H9 (cell line): Measurements from ENCODE around the gene SLC46A1. TPM values are rescaled to one million over a fixed set of nuclear protein-coding genes. Genes with fewer than 3 reads are reported as not detected.

Experiments
- DNase-seq: peaks from one replicate; pipeline ENCODE4 v3.0.0-alpha.2; 2017
- H2AFZ ChIP-seq: one replicate; pipeline ENCODE4 v1.6.1; 2013; ENCODE audit warnings: mild to moderate bottlenecking, low read length, control low read depth, moderate library complexity
- H2AK5ac ChIP-seq: 2 replicates; pipeline ENCODE4 v1.6.1; 2013; ENCODE audit warnings: low read length, control low read depth, mixed read lengths; ENCODE audit not compliant: insufficient read length
- H2BK120ac ChIP-seq: one replicate; pipeline ENCODE4 v1.6.1; 2013; ENCODE audit warnings: low read depth, mild to moderate bottlenecking, low read length, control low read depth, inconsistent platforms; ENCODE audit not compliant: poor library complexity, severe bottlenecking
- H2BK12ac ChIP-seq: 2 replicates; pipeline ENCODE4 v1.6.1; 2013; ENCODE audit warnings: low read length, control low read depth, mixed read lengths, low read depth; ENCODE audit not compliant: insufficient read length
- H2BK15ac ChIP-seq: 2 replicates; pipeline ENCODE4 v1.6.1; 2013; ENCODE audit warnings: low read depth, low read length, control low read depth
- H2BK20ac ChIP-seq: one replicate; pipeline ENCODE4 v1.6.1; 2013; ENCODE audit warnings: low read depth, mild to moderate bottlenecking, low read length, control low read depth, inconsistent platforms; ENCODE audit not compliant: poor library complexity, severe bottlenecking
- H2BK5ac ChIP-seq: 2 replicates; pipeline ENCODE4 v1.6.1; 2013; ENCODE audit warnings: low read length, control low read depth, mixed read lengths; ENCODE audit not compliant: insufficient read length
- H3K14ac ChIP-seq: 2 replicates; pipeline ENCODE4 v1.6.1; 2013; ENCODE audit warnings: low read length, control low read depth; ENCODE audit not compliant: insufficient read depth
- H3K18ac ChIP-seq: 2 replicates; pipeline ENCODE4 v1.6.1; 2013; ENCODE audit warnings: low read depth, mild to moderate bottlenecking, mixed read lengths, low read length, control low read depth; ENCODE audit not compliant: insufficient read length
- H3K23ac ChIP-seq: 2 replicates; pipeline ENCODE4 v1.6.1; 2013; ENCODE audit warnings: low read length, control low read depth, mixed read lengths, low read depth; ENCODE audit not compliant: insufficient read length
- H3K23me2 ChIP-seq: 2 replicates; pipeline ENCODE4 v1.6.1; 2013; ENCODE audit warnings: low read depth, mild to moderate bottlenecking, mixed read lengths, low read length, control low read depth; ENCODE audit not compliant: insufficient read length, poor library complexity, severe bottlenecking
- H3K27ac ChIP-seq: 2 replicates; pipeline ENCODE4 v1.5.1; 2013; ENCODE audit warnings: low read length, control low read depth, mixed read lengths, low read depth; ENCODE audit not compliant: insufficient read length
- H3K27me3 ChIP-seq: 2 replicates; pipeline ENCODE4 v1.6.1; 2013; ENCODE audit warnings: low read length, control low read depth, inconsistent platforms; ENCODE audit not compliant: insufficient read depth
- H3K4ac ChIP-seq: 2 replicates; pipeline ENCODE4 v1.6.1; 2013; ENCODE audit warnings: low read depth, mild to moderate bottlenecking, control low read depth, inconsistent platforms, low read length, moderate library complexity
- H3K4me1 ChIP-seq: 2 replicates; pipeline ENCODE4 v1.6.1; 2013; ENCODE audit warnings: low read length, control low read depth, inconsistent platforms; ENCODE audit not compliant: insufficient read depth
- H3K4me2 ChIP-seq: 2 replicates; pipeline ENCODE4 v1.6.1; 2013; ENCODE audit warnings: low read length, control low read depth, mixed read lengths; ENCODE audit not compliant: insufficient read length, insufficient read depth
- H3K56ac ChIP-seq: 2 replicates; pipeline ENCODE4 v1.6.1; 2013; ENCODE audit warnings: low read depth, mild to moderate bottlenecking, mixed read lengths, low read length, control low read depth; ENCODE audit not compliant: insufficient read length
- H3K79me1 ChIP-seq: 2 replicates; pipeline ENCODE4 v1.6.1; 2013; ENCODE audit warnings: low read depth, mild to moderate bottlenecking, moderate library complexity, low read length, control low read depth, inconsistent platforms; ENCODE audit not compliant: insufficient read depth, poor library complexity, severe bottlenecking
- H3K79me2 ChIP-seq: 2 replicates; pipeline ENCODE4 v1.6.1; 2013; ENCODE audit warnings: low read length, control low read depth, inconsistent platforms; ENCODE audit not compliant: insufficient read depth
- H3K9ac ChIP-seq: 2 replicates; pipeline ENCODE4 v1.6.1; 2013; ENCODE audit warnings: low read length, control low read depth, mixed read lengths; ENCODE audit not compliant: insufficient read length; ENCODE audit errors: extremely low read depth
- H3K9me3 ChIP-seq: one replicate; pipeline ENCODE4 v1.6.1; 2013; ENCODE audit warnings: low read depth, low read length, inconsistent platforms; ENCODE audit not compliant: control insufficient read depth
- H3T11ph ChIP-seq: one replicate; pipeline ENCODE4 v1.6.1; 2013; ENCODE audit warnings: mild to moderate bottlenecking, low read length, control low read depth, inconsistent platforms
- H4K20me1 ChIP-seq: one replicate; pipeline ENCODE4 v1.6.1; 2013; ENCODE audit not compliant: control insufficient read depth, insufficient read length, insufficient read depth
- H4K5ac ChIP-seq: 2 replicates; pipeline ENCODE4 v1.6.1; 2013; ENCODE audit warnings: low read depth, mild to moderate bottlenecking, mixed read lengths, low read length, control low read depth; ENCODE audit not compliant: insufficient read length
- H4K8ac ChIP-seq: replicated peaks from 2 replicates; pipeline ENCODE4 v1.6.1; 2013; ENCODE audit warnings: low read length, control low read depth, mixed read lengths, low read depth; ENCODE audit not compliant: insufficient read length
- H4K91ac ChIP-seq: 2 replicates; pipeline ENCODE4 v1.6.1; 2013; ENCODE audit warnings: low read depth, mild to moderate bottlenecking, moderate library complexity, mixed read lengths, low read length, control low read depth; ENCODE audit not compliant: insufficient read length
- H3K27ac Mint-ChIP-seq, 3 experiments: 2 replicates in 2 of 3; 3 replicates in 1 of 3; pipeline ENCODE4 v1.8.0; 2020 to 2021; ENCODE audit warnings: mixed read lengths in 3 of 3, mild to moderate bottlenecking in 1 of 3, moderate library complexity in 1 of 3
- H3K27me3 Mint-ChIP-seq: 2 replicates; pipeline ENCODE4 v1.8.0; 2021; ENCODE audit warnings: low read depth, mild to moderate bottlenecking, moderate library complexity, mixed read lengths
- H3K36me3 Mint-ChIP-seq, 3 experiments: 2 replicates in 2 of 3; 3 replicates in 1 of 3; pipeline ENCODE4 v1.8.0; 2020 to 2021; ENCODE audit warnings: low read depth in 3 of 3, mixed read lengths in 3 of 3; ENCODE audit not compliant: insufficient read depth in 1 of 3
- H3K4me1 Mint-ChIP-seq, 2 experiments: 2 replicates each; pipeline ENCODE4 v1.8.0; 2020; ENCODE audit warnings: mixed read lengths in 2 of 2
- H3K4me3 Mint-ChIP-seq, 2 experiments: 2 replicates in 1 of 2; 3 replicates in 1 of 2; pipeline ENCODE4 v1.8.0; 2020 to 2021; ENCODE audit warnings: mild to moderate bottlenecking in 2 of 2, mixed read lengths in 2 of 2, moderate library complexity in 1 of 2
- H3K9me3 Mint-ChIP-seq, 2 experiments: 2 replicates in 1 of 2; 3 replicates in 1 of 2; pipeline ENCODE4 v1.8.0; 2020; ENCODE audit warnings: mild to moderate bottlenecking in 2 of 2, mixed read lengths in 2 of 2, moderate library complexity in 1 of 2
- whole genome bisulfite sequencing: extraction: QIAGEN DNeasy Blood & Tissue Kit; methylation state at CpG from one replicate; pipeline ENCODE4 v1.1.7; 2013; ENCODE audit warnings: missing lambda C conversion rate, low lambda C conversion rate, mixed read lengths; ENCODE audit not compliant: insufficient read length; ENCODE audit errors: extremely low coverage; 5-methylcytosine and 5-hydroxymethylcytosine counted together
- total RNA-seq: library from RNA; stranded (reverse); gene quantifications from 2 replicates; pipeline ENCODE4 v1.2.1, GENCODE V29; 2021
- TF ChIP-seq, protein P1 (sequence below): fragments of 200-600 bp; sonication (generic); conservative IDR thresholded peaks from 3 replicates; pipeline ENCODE4 v1.8.0; 2021; ENCODE audit warnings: antibody characterized with exemption, mild to moderate bottlenecking

The SLC46A1 gene
- total RNA-seq, 1 experiment from 2014 or later, result 8.7 TPM

DNA sequence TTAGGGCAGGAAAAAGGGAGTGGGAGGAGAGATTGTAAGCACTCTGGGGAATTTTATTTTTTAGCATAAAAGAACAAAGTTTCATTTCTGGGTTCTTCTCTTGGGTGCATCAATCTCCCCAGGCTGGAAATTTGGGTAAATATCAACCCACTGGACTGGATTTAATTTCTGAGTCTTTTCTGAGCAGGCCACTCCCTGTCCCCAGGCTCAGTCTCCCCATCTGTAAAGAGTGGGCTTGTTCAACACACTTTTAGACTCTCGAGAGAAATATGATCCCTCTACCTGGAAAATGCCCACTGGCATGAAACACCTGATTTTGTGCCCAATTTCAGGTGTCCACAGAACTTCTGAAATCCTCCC is 35.3 kb downstream of the SLC46A1 start:
- no CpG with 5 or more reads among the region's 1 CpG for WGBS

More for the DNA sequence above, 35.3 kb downstream of the SLC46A1 start:
- TF ChIP-seq, protein P1, sequence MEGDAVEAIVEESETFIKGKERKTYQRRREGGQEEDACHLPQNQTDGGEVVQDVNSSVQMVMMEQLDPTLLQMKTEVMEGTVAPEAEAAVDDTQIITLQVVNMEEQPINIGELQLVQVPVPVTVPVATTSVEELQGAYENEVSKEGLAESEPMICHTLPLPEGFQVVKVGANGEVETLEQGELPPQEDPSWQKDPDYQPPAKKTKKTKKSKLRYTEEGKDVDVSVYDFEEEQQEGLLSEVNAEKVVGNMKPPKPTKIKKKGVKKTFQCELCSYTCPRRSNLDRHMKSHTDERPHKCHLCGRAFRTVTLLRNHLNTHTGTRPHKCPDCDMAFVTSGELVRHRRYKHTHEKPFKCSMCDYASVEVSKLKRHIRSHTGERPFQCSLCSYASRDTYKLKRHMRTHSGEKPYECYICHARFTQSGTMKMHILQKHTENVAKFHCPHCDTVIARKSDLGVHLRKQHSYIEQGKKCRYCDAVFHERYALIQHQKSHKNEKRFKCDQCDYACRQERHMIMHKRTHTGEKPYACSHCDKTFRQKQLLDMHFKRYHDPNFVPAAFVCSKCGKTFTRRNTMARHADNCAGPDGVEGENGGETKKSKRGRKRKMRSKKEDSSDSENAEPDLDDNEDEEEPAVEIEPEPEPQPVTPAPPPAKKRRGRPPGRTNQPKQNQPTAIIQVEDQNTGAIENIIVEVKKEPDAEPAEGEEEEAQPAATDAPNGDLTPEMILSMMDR, result no peak
- H2AK5ac ChIP-seq, result no peak overlapping the region
- H3K4ac ChIP-seq, result no peak overlapping the region
- H2BK20ac ChIP-seq, result no peak overlapping the region
- H3T11ph ChIP-seq, result no peak overlapping the region
- H3K4me1 Mint-ChIP-seq, result peaks cover 14 to 21% of the 10 kb centered on the region in 2 experiments
- H2BK120ac ChIP-seq, result no peak overlapping the region
- H3K27me3 ChIP-seq, result peaks cover 12% of the 10 kb centered on the region; the same call in 1 of the 2 replicates
- peak overlapping the region; percentile 53 for H3K4me2 ChIP-seq
- H3K9me3 Mint-ChIP-seq, result no peaks in the 10 kb centered on the region; a peak in 2 of 5 replicates
- peaks cover 2% of the 10 kb centered on the region; the same call in 1 of the 2 replicates for H3K4me1 ChIP-seq
- H2BK12ac ChIP-seq, result no peak overlapping the region
- H3K27ac ChIP-seq, result no peak overlapping the region
- H4K5ac ChIP-seq, result no peak overlapping the region
- H3K56ac ChIP-seq, result no peak overlapping the region
- no peak overlapping the region for H4K8ac ChIP-seq
- peaks cover 35% of the 10 kb centered on the region for H3K27me3 Mint-ChIP-seq
- no peak overlapping the region for H4K91ac ChIP-seq
- no peaks in the 10 kb centered on the region for H3K9me3 ChIP-seq
- no peak overlapping the region for H2BK5ac ChIP-seq
- no peak overlapping the region for H3K14ac ChIP-seq
- H3K79me2 ChIP-seq, result no peaks in the 10 kb centered on the region
- no peak overlapping the region for H2BK15ac ChIP-seq
- no peak overlapping the region for H3K23ac ChIP-seq
- H3K9ac ChIP-seq, result no peak overlapping the region
- H2AFZ ChIP-seq, result no peak overlapping the region
- peaks cover 0 to 6% (median 2%) of the 10 kb centered on the region in 3 experiments; a peak in 3 of 7 replicates for H3K36me3 Mint-ChIP-seq
- no peak overlapping the region for H3K18ac ChIP-seq
- peaks cover 10% of the 10 kb centered on the region for H3K23me2 ChIP-seq
- H3K79me1 ChIP-seq, result no peaks in the 10 kb centered on the region
- DNase-seq, result no peak
- peak overlapping the region in 1 of 2 experiments; percentile 85; a peak in 2 of 5 replicates for H3K4me3 Mint-ChIP-seq
- H4K20me1 ChIP-seq, result peaks cover 2% of the 10 kb centered on the region
- peak overlapping the region in 2 of 3 experiments; percentile 66 to 87; a peak in 2 of 7 replicates for H3K27ac Mint-ChIP-seq
